ENCODE measurements around the gene TXNRD2. TPM values are rescaled to one million over a fixed set of nuclear protein-coding genes. Genes with fewer than 3 reads are reported as not detected.

TXNRD2 gene
- total RNA-seq, 1 experiment from 2014 or later, result 29.5 TPM

- DNase-seq (ENCODE audit: low read depth, low spot score), result no peak
- in situ Hi-C loops (cut with HindIII; ENCODE audit: low pct_unique_long_range_greater_than_20kb, low sequenced_read_pairs) (no loop called here), intact Hi-C loops (cut with micrococcal nuclease; ENCODE audit: unreplicated experiment) (no loop called here)
- Histone ChIP-seq H3K4me3 (ENCODE audit: low read depth in 2 of 2, low read length in 2 of 2) (no peak overlapping the region), H3K9me3 (ENCODE audit: control insufficient read depth, insufficient read depth, low read depth, low read length) (no peaks in the 10 kb centered on the region), H3K4me1 (ENCODE audit: control insufficient read depth, insufficient read depth, low read length) (peaks cover 18% of the 10 kb centered on the region), H3K36me3 (ENCODE audit: control insufficient read depth, insufficient read depth, low read length) (no peaks in the 10 kb centered on the region), H3K27ac (ENCODE audit: low read length) (no peak overlapping the region), H3K27me3 (ENCODE audit: control insufficient read depth, insufficient read depth, low read length) (no peaks in the 10 kb centered on the region)
- BruUV-seq (replicated peaks), result no TSS peak
- CTCF ChIA-PET, result no interaction called here
- ATAC-seq, result no peak
- TF ChIP-seq CTCF (IDR thresholded peaks at IDR 0.05) (no peak), REST (IDR thresholded peaks at IDR 0.05; ENCODE audit: insufficient read depth in 1 of 2, low read depth in 2 of 2, low read length in 1 of 2) (no peak), SIN3A (IDR thresholded peaks at IDR 0.05; ENCODE audit: borderline replicate concordance, insufficient read depth, low read depth, low read length) (no peak), TCF7L2 (IDR thresholded peaks at IDR 0.05; ENCODE audit: low read depth, low read length) (no peak), POLR2AphosphoS5 (IDR thresholded peaks at IDR 0.05; ENCODE audit: low read depth, low read length) (no peak)
- POLR2A ChIA-PET, result no interaction called here
Measured at GRCh38 chr22:19840059-19840458, 101.6 kb downstream of the TXNRD2 start.

GRCh38 chr22:19837915-19838314 lies 103.7 kb downstream of the TXNRD2 start:
- ChIA-PET POLR2A (no interaction called here), CTCF (no interaction called here)
- no TSS peak for BruUV-seq (replicated peaks)
- no peaks in the 10 kb centered on the region for H3K9me3 ChIP-seq (ENCODE audit: control insufficient read depth, insufficient read depth, low read depth, low read length)
- DNase-seq (ENCODE audit: low read depth, low spot score) (no peak), ATAC-seq (no peak)
- in situ Hi-C loops (cut with HindIII; ENCODE audit: low pct_unique_long_range_greater_than_20kb, low sequenced_read_pairs) (no loop called here), intact Hi-C loops (cut with micrococcal nuclease; ENCODE audit: unreplicated experiment) (no loop called here)
- no peak overlapping the region for H3K4me3 ChIP-seq (ENCODE audit: low read depth in 2 of 2, low read length in 2 of 2)
- H3K27ac ChIP-seq (ENCODE audit: low read length), result no peak overlapping the region
- H3K36me3 ChIP-seq (ENCODE audit: control insufficient read depth, insufficient read depth, low read length), result no peaks in the 10 kb centered on the region
- no peaks in the 10 kb centered on the region for H3K27me3 ChIP-seq (ENCODE audit: control insufficient read depth, insufficient read depth, low read length)
- H3K4me1 ChIP-seq (ENCODE audit: control insufficient read depth, insufficient read depth, low read length), result peaks cover 3% of the 10 kb centered on the region; the same call in 1 of the 2 replicates
- TF ChIP-seq TCF7L2 (IDR thresholded peaks at IDR 0.05; ENCODE audit: low read depth, low read length) (no peak), CTCF (IDR thresholded peaks at IDR 0.05) (no peak), POLR2AphosphoS5 (IDR thresholded peaks at IDR 0.05; ENCODE audit: low read depth, low read length) (no peak), SIN3A (IDR thresholded peaks at IDR 0.05; ENCODE audit: borderline replicate concordance, insufficient read depth, low read depth, low read length) (no peak), REST (IDR thresholded peaks at IDR 0.05; ENCODE audit: insufficient read depth in 1 of 2, low read depth in 2 of 2, low read length in 1 of 2) (no peak)

Measured in Panc1 (cell line).